ENCODE results near the gene COL20A1.

DNA sequence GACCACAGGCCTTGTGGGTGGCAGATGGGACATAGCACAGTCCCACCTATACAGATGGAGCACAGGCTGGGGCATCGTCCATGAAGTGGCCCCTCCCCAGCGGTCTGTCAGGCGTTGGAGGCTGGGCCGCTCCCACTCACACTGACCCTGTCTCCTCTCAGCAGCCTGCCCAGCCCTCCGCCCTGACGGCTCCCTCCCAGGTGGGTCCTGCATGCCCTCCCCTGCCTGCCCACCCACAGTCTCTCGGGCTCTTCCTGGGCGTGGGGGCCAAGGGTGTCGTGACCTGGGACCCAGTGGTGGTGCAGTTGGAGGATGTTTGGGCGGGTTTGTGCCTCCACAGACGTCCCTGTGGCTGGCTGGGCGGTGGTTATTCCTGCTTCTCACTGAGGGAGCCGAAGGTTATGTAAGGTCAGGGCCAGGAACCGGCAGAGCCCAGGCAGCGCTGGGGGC, 22.3 kb downstream of the COL20A1 start:
- TF ChIP-seq IRF2 (CRISPR knock-in tag; IDR thresholded peaks at IDR 0.05) (no peak), ZBTB3 (CRISPR knock-in tag; IDR thresholded peaks at IDR 0.05; ENCODE audit: borderline replicate concordance, low read depth) (no peak), FOSL1 (CRISPR knock-in tag; IDR thresholded peaks at IDR 0.05; ENCODE audit: borderline replicate concordance) (no peak), ZBTB43 (CRISPR knock-in tag; conservative IDR thresholded peaks at IDR 0.05) (no peak)
- TF ChIP-seq, protein P1, sequence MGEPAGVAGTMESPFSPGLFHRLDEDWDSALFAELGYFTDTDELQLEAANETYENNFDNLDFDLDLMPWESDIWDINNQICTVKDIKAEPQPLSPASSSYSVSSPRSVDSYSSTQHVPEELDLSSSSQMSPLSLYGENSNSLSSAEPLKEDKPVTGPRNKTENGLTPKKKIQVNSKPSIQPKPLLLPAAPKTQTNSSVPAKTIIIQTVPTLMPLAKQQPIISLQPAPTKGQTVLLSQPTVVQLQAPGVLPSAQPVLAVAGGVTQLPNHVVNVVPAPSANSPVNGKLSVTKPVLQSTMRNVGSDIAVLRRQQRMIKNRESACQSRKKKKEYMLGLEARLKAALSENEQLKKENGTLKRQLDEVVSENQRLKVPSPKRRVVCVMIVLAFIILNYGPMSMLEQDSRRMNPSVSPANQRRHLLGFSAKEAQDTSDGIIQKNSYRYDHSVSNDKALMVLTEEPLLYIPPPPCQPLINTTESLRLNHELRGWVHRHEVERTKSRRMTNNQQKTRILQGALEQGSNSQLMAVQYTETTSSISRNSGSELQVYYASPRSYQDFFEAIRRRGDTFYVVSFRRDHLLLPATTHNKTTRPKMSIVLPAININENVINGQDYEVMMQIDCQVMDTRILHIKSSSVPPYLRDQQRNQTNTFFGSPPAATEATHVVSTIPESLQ (CRISPR knock-in tag; conservative IDR thresholded peaks at IDR 0.05), result no peak
- TF ChIP-seq, protein P2, sequence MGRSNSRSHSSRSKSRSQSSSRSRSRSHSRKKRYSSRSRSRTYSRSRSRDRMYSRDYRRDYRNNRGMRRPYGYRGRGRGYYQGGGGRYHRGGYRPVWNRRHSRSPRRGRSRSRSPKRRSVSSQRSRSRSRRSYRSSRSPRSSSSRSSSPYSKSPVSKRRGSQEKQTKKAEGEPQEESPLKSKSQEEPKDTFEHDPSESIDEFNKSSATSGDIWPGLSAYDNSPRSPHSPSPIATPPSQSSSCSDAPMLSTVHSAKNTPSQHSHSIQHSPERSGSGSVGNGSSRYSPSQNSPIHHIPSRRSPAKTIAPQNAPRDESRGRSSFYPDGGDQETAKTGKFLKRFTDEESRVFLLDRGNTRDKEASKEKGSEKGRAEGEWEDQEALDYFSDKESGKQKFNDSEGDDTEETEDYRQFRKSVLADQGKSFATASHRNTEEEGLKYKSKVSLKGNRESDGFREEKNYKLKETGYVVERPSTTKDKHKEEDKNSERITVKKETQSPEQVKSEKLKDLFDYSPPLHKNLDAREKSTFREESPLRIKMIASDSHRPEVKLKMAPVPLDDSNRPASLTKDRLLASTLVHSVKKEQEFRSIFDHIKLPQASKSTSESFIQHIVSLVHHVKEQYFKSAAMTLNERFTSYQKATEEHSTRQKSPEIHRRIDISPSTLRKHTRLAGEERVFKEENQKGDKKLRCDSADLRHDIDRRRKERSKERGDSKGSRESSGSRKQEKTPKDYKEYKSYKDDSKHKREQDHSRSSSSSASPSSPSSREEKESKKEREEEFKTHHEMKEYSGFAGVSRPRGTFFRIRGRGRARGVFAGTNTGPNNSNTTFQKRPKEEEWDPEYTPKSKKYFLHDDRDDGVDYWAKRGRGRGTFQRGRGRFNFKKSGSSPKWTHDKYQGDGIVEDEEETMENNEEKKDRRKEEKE (IDR thresholded peaks at IDR 0.05), result no peak
